PC-9 (cell line): ENCODE measurements around the gene SEMG1. TPM values are rescaled to one million over a fixed set of nuclear protein-coding genes. Genes with fewer than 3 reads are reported as not detected.

Source experiments
- BruUV-seq: library from RNA; stranded (reverse); fragments of 400-500 nt; replicated peaks from 2 replicates; lab custom pipeline; 2021; lab: Mats Ljungman, UMichigan
- CTCF ChIA-PET: fragments of 300-600 bp; sonication (Branson Sonifier 250); formaldehyde crosslinking; loops from one replicate; lab custom pipeline; 2022; ENCODE audit warnings: antibody characterized with exemption; lab: Charles Lee
- POLR2A ChIA-PET: fragments of 300-600 bp; sonication (Branson Sonifier 250); formaldehyde crosslinking; loops from one replicate; lab custom pipeline; 2022; ENCODE audit warnings: antibody characterized with exemption; ENCODE audit not compliant: unreplicated experiment; lab: Charles Lee
- DNase-seq, 2 experiments: peaks; one replicate each; pipeline versions ENCODE4 v3.0.0 to v3.0.0-alpha.2; 2015 to 2022; ENCODE audit warnings: mixed read lengths in 1 of 2
- H2AFZ ChIP-seq: fragments of 200-600 bp; sonication (generic); 2 replicates; pipeline ENCODE4 v1.8.1; 2017; ENCODE audit warnings: antibody characterized with exemption
- H3F3A ChIP-seq: fragments of 200-600 bp; sonication (generic); 2 replicates; pipeline ENCODE4 v1.8.1; 2017; ENCODE audit warnings: antibody characterized with exemption, mild to moderate bottlenecking, low read depth; ENCODE audit not compliant: insufficient read depth
- H3K27ac ChIP-seq: fragments of 200-600 bp; sonication (generic); 2 replicates; pipeline ENCODE4 v1.6.1; 2016; ENCODE audit warnings: mixed run types
- H3K27me3 ChIP-seq: fragments of 200-600 bp; sonication (generic); 2 replicates; pipeline ENCODE4 v1.6.1; 2016; ENCODE audit warnings: low read depth, mixed run types; ENCODE audit not compliant: insufficient read depth
- H3K36me3 ChIP-seq: fragments of 200-600 bp; sonication (generic); 2 replicates; pipeline ENCODE4 v1.6.1; 2016; ENCODE audit warnings: low read depth, mixed run types
- H3K4me1 ChIP-seq: fragments of 200-600 bp; sonication (generic); replicated peaks from 2 replicates; pipeline ENCODE4 v1.6.1; 2016; ENCODE audit warnings: mixed run types; ENCODE audit not compliant: insufficient read depth
- H3K4me2 ChIP-seq: fragments of 200-600 bp; sonication (generic); 2 replicates; pipeline ENCODE4 v1.6.1; 2017; ENCODE audit warnings: mixed run types
- H3K4me3 ChIP-seq: fragments of 200-600 bp; sonication (generic); 2 replicates; pipeline ENCODE4 v1.6.1; 2016; ENCODE audit warnings: mixed run types
- H3K79me2 ChIP-seq: fragments of 200-600 bp; sonication (generic); 2 replicates; pipeline ENCODE4 v1.6.1; 2017; ENCODE audit warnings: low read depth, mixed run types
- H3K9me2 ChIP-seq: fragments of 200-600 bp; sonication (generic); 2 replicates; pipeline ENCODE4 v1.8.1; 2017; ENCODE audit warnings: mild to moderate bottlenecking; ENCODE audit not compliant: insufficient read depth
- H3K9me3 ChIP-seq: fragments of 200-600 bp; sonication (generic); 2 replicates; pipeline ENCODE4 v1.8.1; 2016; ENCODE audit warnings: low read depth; ENCODE audit not compliant: insufficient read depth
- H4K20me1 ChIP-seq: fragments of 200-600 bp; sonication (generic); 2 replicates; pipeline ENCODE4 v1.8.1; 2017; ENCODE audit not compliant: insufficient read depth
- CTCF ChIP-seq: fragments of 200-600 bp; sonication (generic); conservative IDR thresholded peaks from 2 replicates; pipeline ENCODE4 v1.6.1; 2017; ENCODE audit warnings: mixed run types, antibody characterized with exemption, mild to moderate bottlenecking, moderate library complexity
- EZH2 ChIP-seq: fragments of 200-600 bp; sonication (generic); IDR thresholded peaks from 2 replicates; pipeline ENCODE4 v1.8.0; 2017; ENCODE audit warnings: antibody characterized with exemption, low read depth
- intact Hi-C: fragments of 100-400 bp; cut with micrococcal nuclease; formaldehyde crosslinking; loops from one replicate; pipeline ENCODE4 v1.10.0; 2022; ENCODE audit not compliant: unreplicated experiment
- total RNA-seq: library from RNA; stranded (reverse); gene quantifications from 2 replicates; pipeline ENCODE4 v1.2.3, GENCODE V29; 2021

Gene SEMG1
- total RNA-seq, 1 experiment from 2014 or later: not detected

GRCh38 chr20:45248609-45249008, 41.8 kb downstream of the SEMG1 start:
- H3K9me3 ChIP-seq: no peaks in the 10 kb centered on the region
- H3K4me2 ChIP-seq: peak overlapping the region; percentile 99
- CTCF ChIA-PET: no interaction called here
- no peaks in the 10 kb centered on the region for H3K9me2 ChIP-seq
- H3K4me3 ChIP-seq: 0 out of 2 replicates have a peak overlapping the region, but pooled peaks have one; percentile 1
- H3K79me2 ChIP-seq: peaks cover 54% of the 10 kb centered on the region
- peaks cover 19% of the 10 kb centered on the region for H3F3A ChIP-seq
- peaks cover 42% of the 10 kb centered on the region for H3K36me3 ChIP-seq
- H3K4me1 ChIP-seq: peaks cover 52% of the 10 kb centered on the region
- no peak overlapping the region for H2AFZ ChIP-seq
- H4K20me1 ChIP-seq: peaks cover 10% of the 10 kb centered on the region; the same call in 1 of the 2 replicates
- TF ChIP-seq EZH2 (no peak), CTCF (no peak)
- POLR2A ChIA-PET: no interaction called here
- no TSS peak for BruUV-seq
- intact Hi-C loops: no loop called here
- 0 out of 2 replicates have a peak overlapping the region, but pooled peaks have one; percentile 7 for H3K27ac ChIP-seq
- no peak for DNase-seq
- no peaks in the 10 kb centered on the region for H3K27me3 ChIP-seq

DNA sequence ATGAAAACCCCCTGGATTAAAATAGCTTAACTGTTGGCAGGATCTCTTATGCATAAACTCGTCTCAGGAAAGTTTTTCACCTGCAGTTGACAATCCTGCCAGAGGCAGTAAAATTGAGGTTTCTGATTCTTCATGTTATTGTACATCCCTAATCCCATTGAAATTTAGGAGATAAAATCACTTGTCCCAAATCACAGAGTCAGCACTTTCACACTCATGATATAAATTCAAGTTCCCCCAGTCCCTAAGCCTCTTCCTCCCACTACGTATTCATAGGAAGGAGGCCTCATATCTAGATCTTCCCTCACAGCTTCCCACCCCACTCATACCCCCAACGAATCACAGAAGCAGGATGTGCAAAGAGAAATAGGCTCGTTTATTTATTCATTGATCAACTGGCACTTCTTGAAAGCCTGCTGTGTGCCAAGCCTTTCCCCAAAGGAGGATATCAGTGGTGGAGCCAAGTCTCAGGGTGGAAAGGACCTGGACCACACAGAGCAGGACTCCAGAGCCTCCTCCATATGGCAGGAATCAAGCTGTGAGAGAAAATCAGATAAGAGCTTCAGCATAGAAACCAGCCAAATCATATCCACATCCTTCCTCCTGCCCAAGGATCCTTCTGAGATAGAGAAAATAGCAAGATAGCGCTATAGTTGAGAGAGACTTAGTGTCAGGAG, 45.2 kb downstream of the SEMG1 start:
- ChIA-PET POLR2A (no interaction called here), CTCF (no interaction called here)
- peaks cover 34% of the 10 kb centered on the region for H3F3A ChIP-seq
- TF ChIP-seq CTCF (no peak), EZH2 (no peak)
- H3K36me3 ChIP-seq: peaks cover 25% of the 10 kb centered on the region
- no peaks in the 10 kb centered on the region for H3K9me2 ChIP-seq
- no peaks in the 10 kb centered on the region for H3K27me3 ChIP-seq
- no peak overlapping the region for H3K27ac ChIP-seq
- no peaks in the 10 kb centered on the region for H3K9me3 ChIP-seq
- no peak for DNase-seq
- peaks cover 58% of the 10 kb centered on the region for H3K79me2 ChIP-seq
- peak overlapping the region; percentile 73; the same call in 1 of the 2 replicates for H3K4me3 ChIP-seq
- H2AFZ ChIP-seq: no peak overlapping the region
- H3K4me1 ChIP-seq: peaks cover 77% of the 10 kb centered on the region
- H4K20me1 ChIP-seq: peaks cover 10% of the 10 kb centered on the region; the same call in 1 of the 2 replicates
- intact Hi-C loops: no loop called here
- BruUV-seq: no TSS peak
- H3K4me2 ChIP-seq: peak overlapping the region; percentile 99

- Histone ChIP-seq H3K4me3 (peak overlapping the region; percentile 73), H4K20me1 (peaks cover 7% of the 10 kb centered on the region; the same call in 1 of the 2 replicates), H3K9me3 (no peaks in the 10 kb centered on the region), H2AFZ (no peak overlapping the region), H3K4me1 (peaks cover 84% of the 10 kb centered on the region), H3F3A (peaks cover 34% of the 10 kb centered on the region), H3K27me3 (no peaks in the 10 kb centered on the region), H3K9me2 (no peaks in the 10 kb centered on the region), H3K36me3 (peaks cover 17% of the 10 kb centered on the region), H3K79me2 (peaks cover 50% of the 10 kb centered on the region), H3K27ac (peak overlapping the region; percentile 97), H3K4me2 (peak overlapping the region; percentile 99)
- CTCF ChIA-PET: no interaction called here
- TF ChIP-seq CTCF (no peak), EZH2 (no peak)
- intact Hi-C loops: no loop called here
- BruUV-seq: no TSS peak
- POLR2A ChIA-PET: interaction anchor here (0.6 kb wide), 1 partner anchor 19 kb away, joined by 5 read pairs; no protein-coding TSS in a partner anchor
- DNase-seq: peak; percentile 63 to 88
Observed at GRCh38 chr20:45253261-45253660, 46.4 kb downstream of the SEMG1 start.
